AG04449 (cell line): ENCODE data around the gene PTPN3.

Experiments used
- CTCF ChIA-PET: fragments of 350-600 bp; formaldehyde crosslinking; extraction: SDS; loops from one replicate; lab custom pipeline; 2021; ENCODE audit warnings: antibody characterized with exemption; lab: Yijun Ruan, JAX
- POLR2A ChIA-PET: fragments of 400-600, 350-600 bp; formaldehyde crosslinking; extraction: SDS; loops from one replicate; lab custom pipeline; 2020; ENCODE audit warnings: antibody characterized with exemption, inconsistent platforms; lab: Yijun Ruan, JAX
- DNase-seq: peaks from one replicate; pipeline ENCODE4 v3.0.0-alpha.2; 2010; ENCODE audit warnings: low read depth, low spot score
- H3K4me3 ChIP-seq: 2 replicates; pipeline ENCODE4 v1.5.1; 2011; ENCODE audit warnings: low read depth, mild to moderate bottlenecking, control low read depth, low read length
- CTCF ChIP-seq: IDR thresholded peaks from one replicate; pipeline ENCODE4 v1.5.1; 2011; ENCODE audit warnings: mild to moderate bottlenecking, moderate library complexity, low read length, control low read depth, inconsistent platforms; ENCODE audit not compliant: insufficient read depth; ENCODE audit errors: missing control alignments

The PTPN3 gene

GRCh38 chr9:109488791-109489492 lies 9.2 kb downstream of the PTPN3 start:
- no peak for DNase-seq
- TF ChIP-seq CTCF, result no peak
- POLR2A ChIA-PET, result no interaction called here
- H3K4me3 ChIP-seq, result no peak overlapping the region
- CTCF ChIA-PET, result interaction anchor here (1.1 kb wide), 1 partner anchor 18 kb away, joined by 3 read pairs; no protein-coding TSS in a partner anchor

GRCh38 chr9:109488351-109488750 lies 9.8 kb downstream of the PTPN3 start:
- no peak for DNase-seq
- POLR2A ChIA-PET, result no interaction called here
- CTCF ChIA-PET, result interaction anchor here (1.1 kb wide), 1 partner anchor 18 kb away, joined by 3 read pairs; no protein-coding TSS in a partner anchor
- TF ChIP-seq CTCF, result no peak
- H3K4me3 ChIP-seq, result no peak overlapping the region

- DNase-seq, result no peak
- no peak for TF ChIP-seq CTCF
- H3K4me3 ChIP-seq, result no peak overlapping the region
- CTCF ChIA-PET, result no interaction called here
- POLR2A ChIA-PET, result no interaction called here
Measured at GRCh38 chr9:109487247-109487646, 10.9 kb downstream of the PTPN3 start.

- no peak overlapping the region for H3K4me3 ChIP-seq
- ChIA-PET CTCF (interaction anchor here (1.1 to 6.4 kb wide), 2 partner anchors 15 to 43 kb away, joined by 3 to 43 read pairs; no protein-coding TSS in a partner anchor), POLR2A (no interaction called here)
- no peak for TF ChIP-seq CTCF
- DNase-seq, result no peak
Measured at GRCh38 chr9:109483744-109484429, 14.2 kb downstream of the PTPN3 start.

GRCh38 chr9:109482391-109482916 lies 15.7 kb downstream of the PTPN3 start:
- CTCF ChIA-PET, result interaction anchor here (1.7 to 6.4 kb wide), 2 partner anchors 13 to 42 kb away, joined by 5 to 43 read pairs; no protein-coding TSS in a partner anchor
- no peak overlapping the region for H3K4me3 ChIP-seq
- no peak for DNase-seq
- POLR2A ChIA-PET, result no interaction called here
- TF ChIP-seq CTCF, result no peak

- ChIA-PET CTCF (interaction anchor here (1.7 to 6.4 kb wide), 2 partner anchors 13 to 41 kb away, joined by 5 to 43 read pairs; no protein-coding TSS in a partner anchor), POLR2A (no interaction called here)
- TF ChIP-seq CTCF, result no peak
- H3K4me3 ChIP-seq, result no peak overlapping the region
- DNase-seq, result no peak
Measured at GRCh38 chr9:109481856-109482255, 16.3 kb downstream of the PTPN3 start.
